ENCODE results near the gene EPB41L2. TPM values are rescaled to one million over a fixed set of nuclear protein-coding genes. Genes with fewer than 3 reads are reported as not detected.
"Not testable (repeated sequence)": the region's sequence is repeated elsewhere in the genome, so short reads cannot be mapped to it uniquely, and the experiment has no call there.

EPB41L2 gene
- total RNA-seq, 1 donor from 2014 or later: 136 TPM

DNA sequence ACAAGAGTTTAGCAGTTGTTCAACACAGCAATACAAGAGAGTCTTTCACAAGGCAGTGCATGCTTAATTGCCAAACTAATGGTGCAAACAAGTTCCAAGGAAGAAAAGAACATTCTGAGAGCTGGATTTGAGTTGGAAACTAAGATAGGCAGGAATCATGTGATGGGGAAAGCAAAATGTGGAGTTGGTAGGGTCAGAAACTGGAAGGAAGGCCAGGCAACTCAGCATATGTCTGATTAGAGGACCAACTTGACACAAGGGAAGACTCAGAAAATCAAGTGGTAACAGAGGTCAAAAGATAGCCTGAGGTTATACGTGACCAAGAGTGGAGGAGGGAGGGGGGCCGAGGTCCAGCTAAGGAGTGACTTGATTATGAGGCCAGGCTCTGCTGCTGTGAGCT lies 118.6 kb downstream of the EPB41L2 start:
- no peaks in the 10 kb centered on the region for H3K36me3 ChIP-seq (ENCODE audit: insufficient read depth, low read length)
- H2AFZ ChIP-seq (ENCODE audit: low read depth, low read length): no peak overlapping the region
- no peaks in the 10 kb centered on the region for H4K20me1 ChIP-seq (ENCODE audit: insufficient read depth, low read length)
- FAIRE-seq: no peak
- no peak overlapping the region for H3K27ac ChIP-seq (ENCODE audit: low read depth, low read length)
- Mint-ChIP-seq H3K4me1 (ENCODE audit: low read depth, unreplicated experiment) (peaks cover 36% of the 10 kb centered on the region), H3K27me3 (ENCODE audit: low read depth, unreplicated experiment) (no peaks in the 10 kb centered on the region), H3K9me3 (ENCODE audit: unreplicated experiment) (no peaks in the 10 kb centered on the region), H3K4me3 (ENCODE audit: unreplicated experiment) (no peak overlapping the region), H3K27ac (ENCODE audit: unreplicated experiment) (peak overlapping the region; percentile 35), H3K36me3 (ENCODE audit: low read depth, unreplicated experiment) (no peaks in the 10 kb centered on the region)
- no peak for DNase-seq (ENCODE audit: low read depth)
- no peak overlapping the region for H3K4me2 ChIP-seq (ENCODE audit: low read length)
- TF ChIP-seq, protein P1, sequence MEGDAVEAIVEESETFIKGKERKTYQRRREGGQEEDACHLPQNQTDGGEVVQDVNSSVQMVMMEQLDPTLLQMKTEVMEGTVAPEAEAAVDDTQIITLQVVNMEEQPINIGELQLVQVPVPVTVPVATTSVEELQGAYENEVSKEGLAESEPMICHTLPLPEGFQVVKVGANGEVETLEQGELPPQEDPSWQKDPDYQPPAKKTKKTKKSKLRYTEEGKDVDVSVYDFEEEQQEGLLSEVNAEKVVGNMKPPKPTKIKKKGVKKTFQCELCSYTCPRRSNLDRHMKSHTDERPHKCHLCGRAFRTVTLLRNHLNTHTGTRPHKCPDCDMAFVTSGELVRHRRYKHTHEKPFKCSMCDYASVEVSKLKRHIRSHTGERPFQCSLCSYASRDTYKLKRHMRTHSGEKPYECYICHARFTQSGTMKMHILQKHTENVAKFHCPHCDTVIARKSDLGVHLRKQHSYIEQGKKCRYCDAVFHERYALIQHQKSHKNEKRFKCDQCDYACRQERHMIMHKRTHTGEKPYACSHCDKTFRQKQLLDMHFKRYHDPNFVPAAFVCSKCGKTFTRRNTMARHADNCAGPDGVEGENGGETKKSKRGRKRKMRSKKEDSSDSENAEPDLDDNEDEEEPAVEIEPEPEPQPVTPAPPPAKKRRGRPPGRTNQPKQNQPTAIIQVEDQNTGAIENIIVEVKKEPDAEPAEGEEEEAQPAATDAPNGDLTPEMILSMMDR (IDR thresholded peaks at IDR 0.05; ENCODE audit: insufficient read depth, low read depth, low read length): no peak
- no peak for TF ChIP-seq EZH2 (IDR thresholded peaks at IDR 0.05; ENCODE audit: insufficient read depth, low read length)
- H3K4me3 ChIP-seq (ENCODE audit: insufficient read depth, low read depth, low read length): no peak overlapping the region
- H3K4me1 ChIP-seq (ENCODE audit: insufficient read depth, low read length): peaks cover 9% of the 10 kb centered on the region
- no peaks in the 10 kb centered on the region for H3K27me3 ChIP-seq (ENCODE audit: insufficient read depth, low read length)
- H3K9me3 ChIP-seq (ENCODE audit: insufficient read depth, low read depth, low read length): no peaks in the 10 kb centered on the region
- peaks cover 3% of the 10 kb centered on the region for H3K79me2 ChIP-seq (ENCODE audit: insufficient read depth, low read length)
- H3K9ac ChIP-seq (ENCODE audit: low read length): no peak overlapping the region

GRCh38 chr6:130943738-130944137 lies 119.3 kb downstream of the EPB41L2 start:
- no peaks in the 10 kb centered on the region for H3K36me3 Mint-ChIP-seq (ENCODE audit: low read depth, unreplicated experiment)
- FAIRE-seq: no peak

DNA sequence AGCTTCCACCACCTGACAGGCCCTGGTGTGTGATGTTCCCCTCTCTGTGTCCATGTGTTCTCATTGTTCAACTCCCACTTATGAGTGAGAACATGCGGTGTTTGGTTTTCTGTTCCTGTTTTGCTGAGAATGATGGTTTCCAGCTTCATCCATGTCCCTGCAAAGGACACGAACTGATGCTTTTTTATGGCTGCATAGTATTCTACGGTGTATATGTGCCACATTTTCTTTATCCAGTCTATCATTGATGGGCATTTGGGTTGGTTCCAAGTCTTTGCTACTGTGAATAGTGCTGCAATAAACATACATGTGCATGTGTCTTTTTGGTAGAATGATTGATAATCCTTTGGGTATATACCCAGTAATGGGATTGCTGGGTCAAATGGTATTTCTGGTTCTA lies 120.3 kb downstream of the EPB41L2 start:
- FAIRE-seq; H3K9me3 Mint-ChIP-seq (ENCODE audit: unreplicated experiment); H3K9ac ChIP-seq (ENCODE audit: low read length); H4K20me1 ChIP-seq (ENCODE audit: insufficient read depth, low read length); H3K27me3 Mint-ChIP-seq (ENCODE audit: low read depth, unreplicated experiment); H3K27ac Mint-ChIP-seq (ENCODE audit: unreplicated experiment); H3K9me3 ChIP-seq (ENCODE audit: insufficient read depth, low read depth, low read length); H3K4me3 Mint-ChIP-seq (ENCODE audit: unreplicated experiment); H3K4me3 ChIP-seq (ENCODE audit: insufficient read depth, low read depth, low read length); H3K27me3 ChIP-seq (ENCODE audit: insufficient read depth, low read length); H3K4me2 ChIP-seq (ENCODE audit: low read length); H3K36me3 Mint-ChIP-seq (ENCODE audit: low read depth, unreplicated experiment); H2AFZ ChIP-seq (ENCODE audit: low read depth, low read length); DNase-seq (ENCODE audit: low read depth); H3K36me3 ChIP-seq (ENCODE audit: insufficient read depth, low read length); H3K79me2 ChIP-seq (ENCODE audit: insufficient read depth, low read length); H3K27ac ChIP-seq (ENCODE audit: low read depth, low read length): not testable (repeated sequence)
- peaks cover 49% of the 10 kb centered on the region for H3K4me1 Mint-ChIP-seq (ENCODE audit: low read depth, unreplicated experiment)
- peaks cover 20% of the 10 kb centered on the region for H3K4me1 ChIP-seq (ENCODE audit: insufficient read depth, low read length)

More at GRCh38 chr6:130943738-130944137, 119.3 kb downstream of the EPB41L2 start:
- H3K27ac ChIP-seq (ENCODE audit: low read depth, low read length): no peak overlapping the region
- no peaks in the 10 kb centered on the region for H3K9me3 ChIP-seq (ENCODE audit: insufficient read depth, low read depth, low read length)
- Mint-ChIP-seq H3K9me3 (ENCODE audit: unreplicated experiment) (no peaks in the 10 kb centered on the region), H3K4me3 (ENCODE audit: unreplicated experiment) (peak overlapping the region; percentile 16), H3K4me1 (ENCODE audit: low read depth, unreplicated experiment) (peaks cover 40% of the 10 kb centered on the region), H3K27me3 (ENCODE audit: low read depth, unreplicated experiment) (no peaks in the 10 kb centered on the region), H3K27ac (ENCODE audit: unreplicated experiment) (peak overlapping the region; percentile 20)
- no peak overlapping the region for H3K9ac ChIP-seq (ENCODE audit: low read length)
- no peak overlapping the region for H2AFZ ChIP-seq (ENCODE audit: low read depth, low read length)
- peaks cover 12% of the 10 kb centered on the region for H3K4me1 ChIP-seq (ENCODE audit: insufficient read depth, low read length)
- no peaks in the 10 kb centered on the region for H4K20me1 ChIP-seq (ENCODE audit: insufficient read depth, low read length)
- no peak for DNase-seq (ENCODE audit: low read depth)
- TF ChIP-seq, protein P1 (IDR thresholded peaks at IDR 0.05; ENCODE audit: insufficient read depth, low read depth, low read length): no peak
- TF ChIP-seq EZH2 (IDR thresholded peaks at IDR 0.05; ENCODE audit: insufficient read depth, low read length): no peak
- H3K27me3 ChIP-seq (ENCODE audit: insufficient read depth, low read length): no peaks in the 10 kb centered on the region
- H3K4me3 ChIP-seq (ENCODE audit: insufficient read depth, low read depth, low read length): no peak overlapping the region
- no peak overlapping the region for H3K4me2 ChIP-seq (ENCODE audit: low read length)
- H3K36me3 ChIP-seq (ENCODE audit: insufficient read depth, low read length): no peaks in the 10 kb centered on the region
- H3K79me2 ChIP-seq (ENCODE audit: insufficient read depth, low read length): peaks cover 3% of the 10 kb centered on the region
